Upper lobe of right lung (tissue), 1 donor: Measurements from ENCODE around the gene KIFC1. TPM values are rescaled to one million over a fixed set of nuclear protein-coding genes. Genes with fewer than 3 reads are reported as not detected.

ENCODE experiments used
- ATAC-seq: fragments of 200-7000 bp; cut with Tn5 transposase; one replicate; pipeline ENCODE4 v1.9.1; 2020; ENCODE audit warnings: mild to moderate bottlenecking, moderate library complexity
- DNase-seq: peaks from one replicate; pipeline ENCODE4 v3.0.0-alpha.2; 2020
- H3K27ac ChIP-seq: fragments of 200-600 bp; one replicate; pipeline ENCODE4 v1.8.0; 2022
- H3K27me3 ChIP-seq: fragments of 200-600 bp; one replicate; pipeline ENCODE4 v1.8.0; 2022; ENCODE audit warnings: mild to moderate bottlenecking
- H3K36me3 ChIP-seq: fragments of 200-600 bp; one replicate; pipeline ENCODE4 v1.8.0; 2022
- H3K4me1 ChIP-seq: fragments of 200-600 bp; one replicate; pipeline ENCODE4 v1.8.0; 2022
- H3K4me3 ChIP-seq: fragments of 200-600 bp; one replicate; pipeline ENCODE4 v1.8.0; 2022; ENCODE audit warnings: mild to moderate bottlenecking
- H3K9me3 ChIP-seq: fragments of 200-600 bp; one replicate; pipeline ENCODE4 v1.8.0; 2022
- CTCF ChIP-seq: fragments of 200-600 bp; IDR thresholded peaks from one replicate; pipeline ENCODE4 v1.8.0; 2022; ENCODE audit warnings: antibody characterized with exemption
- intact Hi-C: fragments of 100-400 bp; cut with DNase I; formaldehyde crosslinking; loops from one replicate; pipeline ENCODE4 v1.11.0; 2022
- total RNA-seq: library from RNA; stranded (reverse); fragmentation: NEBNext Ultra II Directional; extraction: Animal tissue kit (Norgen Biotek cat#: 25700); gene quantifications from one replicate; pipeline ENCODE4 v1.2.1, GENCODE V29; 2021
- donor health status: DM: no; HTN: yes; CAD: no; lungs with severe emphysema.

KIFC1 gene
- total RNA-seq, 1 donor from 2014 or later = 2.3 TPM

GRCh38 chr6:33410711-33411631 lies 19.3 kb downstream of the KIFC1 start, which contains the start of gene PHF1:
Gene PHF1, plus strand, starts transcription at chr6:33411014. Its CDS starts 1,250 bp downstream, at chr6:33412264.
- Histone ChIP-seq H3K9me3 (no peaks in the 10 kb centered on the region), H3K27ac (peak within 1 kb of the TSS; percentile 97), H3K36me3 (peaks cover 37% of the 10 kb centered on the region), H3K4me1 (peaks cover 24% of the 10 kb centered on the region), H3K4me3 (peak within 1 kb of the TSS; percentile 99), H3K27me3 (no peaks in the 10 kb centered on the region)
- no peak for TF ChIP-seq CTCF
- intact Hi-C loops = no loop called here
- ATAC-seq (peak; percentile 78), DNase-seq (no peak)

- intact Hi-C loops = no loop called here
- H3K9me3 ChIP-seq = no peaks in the 10 kb centered on the region
- H3K27ac ChIP-seq = peak overlapping the region; percentile 97
- ATAC-seq (no peak), DNase-seq (no peak)
- H3K4me1 ChIP-seq = peaks cover 31% of the 10 kb centered on the region
- H3K27me3 ChIP-seq = no peaks in the 10 kb centered on the region
- TF ChIP-seq CTCF = no peak
- peaks cover 44% of the 10 kb centered on the region for H3K36me3 ChIP-seq
- H3K4me3 ChIP-seq = peak overlapping the region; percentile 99
These were observed 20.0 kb downstream of the KIFC1 start for GRCh38 chr6:33411632-33412005.

- Histone ChIP-seq H3K4me3 (peak overlapping the region; percentile 99), H3K9me3 (no peaks in the 10 kb centered on the region), H3K4me1 (peaks cover 38% of the 10 kb centered on the region), H3K27ac (peak overlapping the region; percentile 97), H3K27me3 (no peaks in the 10 kb centered on the region), H3K36me3 (peaks cover 44% of the 10 kb centered on the region)
- no peak for TF ChIP-seq CTCF
- DNase-seq = no peak
- ATAC-seq = no peak
- intact Hi-C loops = no loop called here
These were observed 20.8 kb downstream of the KIFC1 start for GRCh38 chr6:33412140-33413009.

GRCh38 chr6:33413241-33414120 lies 21.9 kb downstream of the KIFC1 start:
- H3K27me3 ChIP-seq = no peaks in the 10 kb centered on the region
- H3K27ac ChIP-seq = no peak overlapping the region
- intact Hi-C loops = no loop called here
- H3K4me1 ChIP-seq = peaks cover 40% of the 10 kb centered on the region
- peaks cover 44% of the 10 kb centered on the region for H3K36me3 ChIP-seq
- DNase-seq (no peak), ATAC-seq (no peak)
- no peak for TF ChIP-seq CTCF
- no peak overlapping the region for H3K4me3 ChIP-seq
- H3K9me3 ChIP-seq = no peaks in the 10 kb centered on the region
